CD4-positive, alpha-beta T cell treated with Interleukin-4 for 1 hour (primary cell): Measurements from ENCODE around the gene HTRA3.

ENCODE experiments used
- DNase-seq, 2 donors: peaks; one replicate each; pipeline ENCODE4 v3.0.0-alpha.2; 2020 to 2022

The HTRA3 gene

DNA sequence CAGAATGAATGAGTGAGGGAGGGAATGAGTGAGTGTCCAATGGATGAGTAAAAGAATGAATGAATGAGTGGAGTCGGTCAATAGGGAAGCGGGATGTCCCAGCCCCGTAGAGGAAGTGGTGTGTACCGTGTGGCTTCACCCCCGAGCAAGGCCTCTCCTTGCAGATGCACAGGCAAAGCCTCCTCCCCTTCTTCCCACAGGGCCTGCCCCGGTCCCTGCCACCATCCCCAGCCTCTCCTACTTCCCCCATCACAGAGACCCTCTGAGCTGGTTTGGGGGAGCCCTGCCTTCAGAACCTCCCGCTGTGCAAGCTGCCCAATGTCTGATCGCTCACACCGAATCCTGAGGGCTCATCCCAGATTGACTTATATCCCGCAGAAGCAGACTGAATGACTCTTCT is 13.6 kb downstream of the HTRA3 start:
- DNase-seq = no peak

DNA sequence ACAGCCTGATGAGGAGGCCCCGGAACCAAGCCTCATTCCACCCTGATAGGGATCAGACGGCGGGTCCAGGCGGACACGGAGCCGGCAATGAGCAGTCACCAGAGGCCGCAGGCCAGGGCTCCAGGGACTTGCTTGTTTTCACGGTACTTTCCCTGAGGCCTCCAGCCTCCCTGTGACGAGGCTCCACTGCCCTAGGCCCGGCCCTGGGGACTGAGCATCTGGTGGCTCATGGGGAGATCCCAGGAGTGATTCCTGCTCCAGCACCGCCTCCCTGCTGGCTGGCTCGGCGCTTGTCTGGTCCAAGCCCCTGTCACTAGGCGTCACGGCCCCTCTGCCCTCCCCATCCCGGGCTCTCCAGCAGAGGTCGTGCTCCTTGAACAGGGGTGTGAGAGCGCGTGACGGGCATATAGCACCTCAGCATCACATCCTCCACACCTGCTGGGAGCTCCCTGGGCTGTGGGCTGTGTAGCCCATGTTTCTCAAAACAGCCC is 14.1 kb downstream of the HTRA3 start:
- DNase-seq = no peak

GRCh38 chr4:8284391-8284790 is 14.8 kb downstream of the HTRA3 start:
- DNase-seq = no peak

DNA sequence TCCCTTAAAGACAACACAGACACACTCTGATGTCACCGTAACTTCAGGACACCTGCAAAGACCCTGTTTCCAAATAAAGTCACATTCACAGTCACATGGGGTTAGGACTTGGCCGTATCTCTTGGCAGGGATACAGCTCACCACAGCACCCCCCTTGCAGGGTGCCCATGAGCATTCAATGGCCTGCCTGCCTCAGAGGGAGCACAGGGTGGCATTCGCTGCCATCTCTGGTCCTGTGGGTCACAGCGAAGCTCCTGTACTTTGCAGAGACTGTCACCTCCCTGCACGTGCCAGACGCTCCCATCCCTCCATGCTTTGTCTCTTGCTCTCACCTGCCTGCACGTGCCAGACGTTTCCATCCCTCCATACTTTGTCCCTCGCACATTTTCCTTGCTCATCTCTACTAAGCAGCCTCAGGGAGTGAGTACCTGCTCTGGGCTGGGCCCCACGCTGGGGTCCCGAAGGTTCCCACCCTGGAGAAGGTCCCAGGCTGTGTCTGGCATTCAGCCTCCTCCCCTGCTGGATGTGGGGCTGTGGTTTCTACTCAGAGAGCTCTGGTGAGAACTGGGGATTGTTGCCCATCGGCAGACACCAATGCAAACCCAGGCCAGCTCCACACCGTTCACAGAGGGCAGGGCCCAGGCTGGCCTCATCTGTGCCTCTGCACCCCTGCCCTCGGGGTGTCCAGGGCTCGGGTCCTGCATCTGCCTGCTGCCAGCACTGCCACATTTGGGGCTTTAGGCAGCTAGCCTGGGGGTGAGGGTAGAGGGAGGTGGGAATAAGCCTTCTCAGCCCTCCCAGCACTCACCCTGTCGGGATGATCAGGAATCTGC is 15.8 kb downstream of the HTRA3 start:
- DNase-seq = no peak

- no peak for DNase-seq
Measured at GRCh38 chr4:8285976-8286718, 16.6 kb downstream of the HTRA3 start.

DNA sequence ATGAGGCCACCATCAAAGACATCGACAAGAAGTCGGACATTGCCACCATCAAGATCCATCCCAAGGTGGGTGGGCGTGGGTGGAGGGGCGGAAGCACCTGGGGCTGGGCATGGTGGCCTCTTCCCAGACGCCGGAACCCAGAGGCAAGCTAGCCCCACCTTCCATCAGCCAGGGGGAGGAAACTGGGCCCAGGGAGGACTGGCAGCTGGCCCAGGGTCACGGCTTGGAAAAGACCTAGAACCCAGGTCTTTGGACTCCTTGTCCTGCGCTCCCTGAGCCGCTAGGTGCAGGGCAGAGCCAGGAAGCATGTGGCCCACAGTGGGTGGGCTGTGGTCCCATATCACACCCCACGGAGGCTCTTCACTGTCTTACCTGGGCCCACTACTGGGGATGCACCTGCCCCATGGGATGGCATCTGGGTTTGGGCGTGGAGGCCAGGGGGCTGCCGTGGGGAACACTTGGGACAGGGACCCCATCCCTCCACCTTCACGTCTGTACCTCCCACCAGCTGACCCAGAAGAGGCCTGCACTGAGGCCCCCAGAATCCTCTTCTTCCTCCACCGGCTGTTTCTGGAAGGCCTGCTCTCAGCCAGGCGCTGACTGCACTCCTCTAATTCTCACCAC is 17.3 kb downstream of the HTRA3 start:
- DNase-seq = no peak

- DNase-seq = no peak
Measured at GRCh38 chr4:8287343-8288280, 18.1 kb downstream of the HTRA3 start.

- no peak for DNase-seq
Measured at GRCh38 chr4:8289151-8289750, 19.7 kb downstream of the HTRA3 start.

DNA sequence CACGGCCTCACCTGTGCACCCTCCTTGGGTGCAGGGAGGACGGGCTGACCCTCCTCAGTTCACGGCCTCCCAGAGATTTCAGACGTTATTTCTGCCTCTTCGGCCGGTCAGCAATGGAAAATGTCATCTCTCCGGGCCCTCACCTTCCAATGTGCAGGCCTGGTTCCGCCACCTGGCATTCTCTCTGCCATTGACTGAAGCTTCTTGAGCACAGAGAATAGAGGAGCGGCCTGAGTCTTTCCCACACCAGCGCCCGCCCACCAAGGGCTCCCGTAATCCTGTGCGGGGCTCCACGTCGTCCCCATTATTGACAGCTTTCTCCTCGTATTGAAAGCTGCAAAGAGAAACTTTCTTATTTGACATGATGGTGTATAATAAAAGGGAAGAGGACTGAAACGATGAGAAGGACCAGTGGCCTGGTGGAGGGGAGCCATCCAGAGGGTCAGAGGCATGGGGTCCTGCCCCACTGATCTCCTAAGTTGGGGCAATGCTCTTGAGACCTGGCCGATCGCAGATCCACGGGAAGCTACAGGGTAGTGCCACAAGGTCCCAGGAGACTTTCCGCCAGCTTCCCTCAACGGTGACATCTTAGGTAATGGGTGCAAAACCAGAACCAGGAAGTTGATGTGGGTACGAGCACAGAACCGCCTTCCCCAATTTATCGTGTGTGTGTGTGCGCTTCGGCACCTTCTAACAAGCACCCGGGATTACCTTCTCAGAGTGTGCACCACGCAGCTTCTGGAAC is 20.6 kb downstream of the HTRA3 start:
- no peak for DNase-seq

DNA sequence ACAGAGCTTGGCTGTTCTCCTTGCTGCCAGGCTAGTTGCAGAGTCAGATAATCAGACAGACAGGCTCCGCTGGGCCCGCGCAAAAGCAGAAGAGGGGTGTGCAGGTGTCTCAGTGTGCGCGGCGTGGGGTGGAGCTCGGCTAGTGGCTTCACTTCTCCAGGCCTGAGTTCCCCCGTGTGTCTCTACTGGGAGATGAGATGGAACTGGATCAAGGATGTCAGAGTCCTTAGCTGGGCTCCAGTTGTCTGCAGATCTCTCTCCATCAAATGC is 21.1 kb downstream of the HTRA3 start:
- no peak for DNase-seq

GRCh38 chr4:8291036-8291682 is 21.6 kb downstream of the HTRA3 start:
- no peak for DNase-seq

DNA sequence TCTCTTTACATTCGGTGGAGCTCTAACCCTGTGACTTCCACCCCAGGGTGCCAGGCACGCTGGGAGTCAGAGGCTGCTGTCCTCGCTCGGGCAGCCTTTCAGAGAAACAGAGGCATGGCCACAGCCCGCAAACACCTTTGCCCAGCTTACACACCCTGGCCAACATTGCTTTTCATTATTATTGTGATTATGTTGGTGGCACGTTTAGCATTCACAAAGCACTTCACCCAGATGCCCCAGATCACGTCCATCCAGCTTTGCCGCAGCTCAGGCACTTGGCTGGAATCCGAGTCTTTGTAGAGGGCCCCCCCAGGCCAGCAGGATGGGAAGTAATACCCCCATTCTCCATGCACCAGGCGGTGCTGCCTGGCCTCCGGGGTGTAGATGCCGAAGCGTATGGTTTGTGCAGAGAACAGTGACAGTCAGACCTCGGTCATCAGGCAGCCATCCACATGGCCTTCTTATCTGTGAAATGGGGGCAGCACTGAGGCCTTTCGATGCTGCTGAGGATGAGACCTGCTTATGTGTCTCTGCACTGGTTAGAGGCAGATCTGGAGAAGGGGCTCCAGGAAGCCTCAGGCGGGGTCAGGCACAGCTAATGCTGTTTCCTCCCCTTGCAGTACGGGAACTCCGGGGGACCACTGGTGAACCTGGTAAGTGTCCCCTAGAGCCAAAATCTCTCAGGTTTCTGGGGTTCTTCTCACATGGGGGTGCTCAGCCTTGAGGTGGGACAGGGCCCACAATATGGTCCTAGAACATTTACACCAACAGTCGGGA is 22.3 kb downstream of the HTRA3 start:
- no peak for DNase-seq

- no peak for DNase-seq
Measured at GRCh38 chr4:8292478-8293107, 23.0 kb downstream of the HTRA3 start.

GRCh38 chr4:8293131-8293975 is 23.8 kb downstream of the HTRA3 start:
- no peak for DNase-seq

GRCh38 chr4:8294036-8294435 is 24.5 kb downstream of the HTRA3 start:
- DNase-seq = no peak

GRCh38 chr4:8294775-8295174 is 25.2 kb downstream of the HTRA3 start:
- no peak for DNase-seq

- DNase-seq = no peak
Measured at GRCh38 chr4:8295471-8295870, 25.9 kb downstream of the HTRA3 start.

- no peak for DNase-seq
Measured at GRCh38 chr4:8296491-8296890, 26.9 kb downstream of the HTRA3 start.

DNA sequence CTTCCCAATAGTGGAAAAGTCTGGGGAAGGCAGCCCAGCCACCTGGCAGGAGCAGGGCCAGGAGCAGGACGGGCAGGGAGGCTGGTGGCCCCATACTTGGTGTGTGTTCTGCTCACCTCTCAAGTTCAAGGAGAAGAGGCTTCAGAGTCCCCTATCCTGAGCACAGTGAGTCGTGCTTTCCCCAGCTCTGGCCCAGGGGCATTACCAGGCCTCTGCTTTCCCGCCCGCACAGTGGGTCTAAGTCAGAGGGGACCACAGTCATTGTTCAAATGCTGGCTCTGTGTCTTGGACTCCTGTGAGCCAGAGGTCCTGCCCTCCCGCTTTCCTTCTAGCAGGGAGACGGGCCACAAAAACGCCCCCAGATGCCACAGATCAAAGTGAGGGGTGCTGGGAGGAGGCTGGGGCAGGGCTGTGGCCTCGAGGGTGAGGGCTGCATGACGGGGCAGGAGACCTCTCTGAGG is 27.6 kb downstream of the HTRA3 start:
- DNase-seq = no peak
